GM18858 (cell line): ENCODE data around the gene B9D1.

Experiments
- ATAC-seq: cut with Tn5 transposase; IDR thresholded peaks from one replicate; pipeline ENCODE4 v1.9.1; 2021; ENCODE audit not compliant: unreplicated experiment

Gene B9D1

GRCh38 chr17:19377602-19378415 lies 15.3 kb upstream of the B9D1 start:
- ATAC-seq: peak; percentile 89

GRCh38 chr17:19376811-19377210 lies 14.3 kb upstream of the B9D1 start:
- ATAC-seq: no peak

- no peak for ATAC-seq
These were observed 13.2 kb upstream of the B9D1 start for GRCh38 chr17:19375732-19376131.

GRCh38 chr17:19374136-19374535 lies 11.6 kb upstream of the B9D1 start:
- no peak for ATAC-seq

GRCh38 chr17:19372866-19373504 lies 10.5 kb upstream of the B9D1 start:
- ATAC-seq: no peak

GRCh38 chr17:19372439-19372838 lies 9.9 kb upstream of the B9D1 start:
- no peak for ATAC-seq

GRCh38 chr17:19372011-19372370 lies 9.5 kb upstream of the B9D1 start:
- no peak for ATAC-seq

GRCh38 chr17:19371259-19372010 lies 8.9 kb upstream of the B9D1 start:
- ATAC-seq: no peak

GRCh38 chr17:19370493-19370960 lies 8.0 kb upstream of the B9D1 start:
- ATAC-seq: no peak

GRCh38 chr17:19369846-19370492 lies 7.4 kb upstream of the B9D1 start:
- ATAC-seq: no peak

- no peak for ATAC-seq
These were observed 6.7 kb upstream of the B9D1 start for GRCh38 chr17:19369107-19369778.

- ATAC-seq: no peak
These were observed 5.7 kb upstream of the B9D1 start for GRCh38 chr17:19368229-19368628.

GRCh38 chr17:19366637-19366972 lies 4.1 kb upstream of the B9D1 start:
- ATAC-seq: no peak

- ATAC-seq: no peak
These were observed 3.5 kb upstream of the B9D1 start for GRCh38 chr17:19365833-19366636.

- ATAC-seq: no peak
These were observed 2.9 kb upstream of the B9D1 start for GRCh38 chr17:19365499-19365817.

- no peak for ATAC-seq
These were observed 2.4 kb upstream of the B9D1 start for GRCh38 chr17:19364699-19365498.

- ATAC-seq: no peak
These were observed 1.0 kb upstream of the B9D1 start for GRCh38 chr17:19363460-19364035.

GRCh38 chr17:19363114-19363438 lies 553 bp upstream of the B9D1 start:
- no peak for ATAC-seq

- ATAC-seq: no peak
These were observed 613 bp downstream of the B9D1 start for GRCh38 chr17:19361944-19362276.
